MM.1S (cell line): ENCODE measurements around the gene OSGIN1.

Experiments used
- CTCF ChIP-seq: fragments of 300-600 bp; sonication (generic); IDR thresholded peaks from 2 replicates; pipeline ENCODE4 v1.5.1; 2016; ENCODE audit warnings: antibody characterized with exemption, low read length, mixed read lengths
- EZH2phosphoT487 ChIP-seq: fragments of 300-600 bp; sonication (generic); IDR thresholded peaks from 2 replicates; pipeline ENCODE4 v1.6.1; 2018; ENCODE audit warnings: antibody characterized with exemption, low read length

GRCh38 chr16:83973077-83973476 is 20.0 kb downstream of the OSGIN1 start:
- TF ChIP-seq CTCF (no peak), EZH2phosphoT487 (no peak)
